Mucosa of gallbladder (tissue), 1 donor: ENCODE measurements around the gene TBC1D32. TPM values are rescaled to one million over a fixed set of nuclear protein-coding genes. Genes with fewer than 3 reads are reported as not detected.
A peak's percentile ranks its signal among the peaks of the same experiment; 100 is the strongest.
"Not testable (repeated sequence)": the region's sequence is repeated elsewhere in the genome, so short reads cannot be mapped to it uniquely, and the experiment has no call there.

Experiments used
- DNase-seq: peaks from one replicate; pipeline ENCODE4 v3.0.0-alpha.2; 2020; ENCODE audit warnings: low spot score
- total RNA-seq: library from RNA; stranded (reverse); gene quantifications from one replicate; pipeline ENCODE4 v1.2.1, GENCODE V29; 2021
- donor health status: DM: no; HTN: no; CAD: no.

Gene TBC1D32
- total RNA-seq, 1 donor from 2014 or later: 8.4 TPM

DNA sequence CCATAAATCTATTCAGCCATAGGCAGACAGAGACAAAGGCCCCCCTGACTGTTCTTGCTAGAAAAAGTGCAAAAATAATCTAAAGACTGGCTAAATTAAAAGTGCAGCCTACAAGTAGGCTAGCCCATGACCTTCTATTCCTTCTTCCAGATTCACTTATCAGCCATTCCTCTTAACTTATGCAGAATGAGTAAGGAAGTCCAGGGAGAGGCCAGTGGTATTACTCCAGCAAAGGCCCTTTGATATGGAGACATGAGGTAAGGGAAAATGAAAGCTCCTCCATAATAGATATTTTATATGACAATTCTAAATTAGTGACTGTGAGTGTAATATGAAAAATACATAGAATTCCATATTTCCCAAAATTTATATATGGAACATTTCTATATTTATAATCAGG, 199.4 kb downstream of the TBC1D32 start:
- DNase-seq: no peak

DNA sequence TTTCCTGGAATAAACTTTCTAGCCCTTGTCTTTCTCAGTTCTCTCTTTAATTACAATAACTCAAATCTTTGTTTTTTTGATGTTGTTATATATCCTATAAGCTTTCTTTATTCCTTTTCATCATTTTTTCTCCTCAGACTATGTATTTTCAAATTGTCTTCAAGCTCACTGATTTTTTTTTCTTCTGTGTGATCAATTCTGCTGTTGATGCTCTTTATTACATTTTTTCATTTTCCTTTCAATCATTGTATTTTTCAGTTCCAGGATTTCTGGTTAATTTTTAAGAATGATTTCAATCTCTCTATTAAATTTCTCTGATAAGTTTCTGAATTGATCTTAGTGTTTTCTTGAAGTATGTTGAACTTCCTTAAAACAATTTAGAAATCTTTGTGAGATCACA, 209.7 kb downstream of the TBC1D32 start:
- DNase-seq: no peak

DNA sequence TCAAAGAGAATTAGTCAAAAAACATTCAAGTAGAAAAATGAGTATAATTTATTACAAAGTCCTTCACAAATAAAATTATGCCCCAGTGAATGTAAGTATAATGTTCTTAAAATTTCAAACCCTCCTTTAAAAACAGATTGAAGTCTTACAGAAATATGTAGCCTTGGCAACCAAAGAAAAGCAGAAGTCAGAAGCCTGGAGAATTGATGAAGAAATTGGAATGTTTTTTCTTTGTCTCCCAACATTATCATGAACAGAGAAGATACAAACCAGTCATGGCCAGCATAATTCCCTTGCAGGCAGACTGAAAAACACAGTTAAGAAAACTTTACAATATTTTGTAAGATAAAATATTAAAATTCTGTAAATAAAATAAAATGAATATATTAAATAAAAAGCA, 221.9 kb downstream of the TBC1D32 start:
- DNase-seq: no peak

DNA sequence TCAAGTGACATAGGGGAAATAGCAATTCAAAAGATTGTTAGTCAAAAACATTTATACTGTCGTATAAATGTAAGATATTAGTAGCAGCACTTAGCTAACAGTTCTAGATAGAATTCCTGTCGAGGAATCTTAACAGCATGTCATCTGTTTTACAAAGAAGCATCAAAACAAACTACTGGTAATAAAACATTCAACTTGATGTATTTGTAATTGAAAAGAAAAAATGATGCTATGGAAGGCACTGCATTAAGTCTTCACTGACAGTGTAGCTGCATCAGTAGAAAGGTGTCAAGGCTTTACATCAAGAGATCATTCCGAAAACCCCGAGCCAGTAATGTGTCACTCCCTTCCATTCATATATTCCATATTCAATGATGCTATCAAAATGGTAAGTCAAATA, 223.5 kb downstream of the TBC1D32 start:
- no peak for DNase-seq

DNA sequence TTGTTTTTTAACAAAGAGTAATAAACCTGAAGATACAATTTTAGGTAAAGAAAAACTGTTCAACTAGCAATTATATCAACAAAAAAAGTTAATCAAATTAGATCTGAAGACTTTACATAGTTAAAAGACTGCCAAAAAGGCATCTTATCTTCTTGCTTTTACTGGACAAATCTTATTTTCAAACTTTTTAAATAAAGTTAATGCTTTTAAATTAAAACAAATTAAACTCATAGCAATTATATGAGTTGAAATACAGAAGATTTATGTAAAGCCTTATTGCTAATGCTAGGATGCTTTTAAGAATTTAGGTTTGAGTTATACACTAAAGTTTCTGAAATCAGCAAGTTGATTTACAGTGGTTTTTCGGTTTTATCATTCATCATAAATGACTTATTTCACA, 227.3 kb downstream of the TBC1D32 start:
- no peak for DNase-seq

DNA sequence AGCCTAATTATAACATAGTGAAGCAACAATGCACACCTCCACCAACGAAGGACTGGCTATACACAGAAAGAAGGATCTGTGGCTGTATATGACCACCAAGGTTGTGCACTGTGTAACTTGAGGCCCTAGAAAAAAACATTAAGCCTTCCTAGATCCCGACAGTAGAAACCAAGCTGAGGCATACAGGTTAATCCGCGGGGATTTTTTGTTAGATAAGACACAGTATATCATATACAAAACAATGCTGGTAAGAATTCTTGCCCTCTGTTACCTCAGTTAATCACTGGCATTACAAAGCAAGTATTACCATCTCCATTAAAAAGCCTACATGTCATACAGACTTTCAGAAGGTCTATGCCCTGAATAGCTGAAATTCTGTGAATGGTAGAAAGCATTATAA, 228.8 kb downstream of the TBC1D32 start:
- no peak for DNase-seq

DNA sequence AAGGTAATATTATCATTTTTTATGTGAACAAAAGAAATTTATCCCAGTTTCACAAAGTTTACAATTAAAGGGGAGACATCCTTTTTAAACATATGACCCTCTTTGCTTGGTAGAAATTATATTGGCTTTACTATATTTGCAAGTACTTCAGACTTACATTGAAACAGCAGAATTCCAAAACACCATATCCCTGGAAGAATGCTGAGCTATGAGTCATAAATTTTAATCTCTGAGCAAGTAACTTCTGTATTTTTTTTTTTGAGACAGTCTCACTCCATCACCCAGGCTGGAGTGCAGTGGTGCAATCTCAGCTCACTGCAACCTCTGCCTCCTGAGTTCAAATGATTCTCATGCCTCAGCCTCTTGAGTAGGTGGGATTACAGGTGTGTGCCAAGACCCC, 240.4 kb downstream of the TBC1D32 start:
- DNase-seq: no peak

DNA sequence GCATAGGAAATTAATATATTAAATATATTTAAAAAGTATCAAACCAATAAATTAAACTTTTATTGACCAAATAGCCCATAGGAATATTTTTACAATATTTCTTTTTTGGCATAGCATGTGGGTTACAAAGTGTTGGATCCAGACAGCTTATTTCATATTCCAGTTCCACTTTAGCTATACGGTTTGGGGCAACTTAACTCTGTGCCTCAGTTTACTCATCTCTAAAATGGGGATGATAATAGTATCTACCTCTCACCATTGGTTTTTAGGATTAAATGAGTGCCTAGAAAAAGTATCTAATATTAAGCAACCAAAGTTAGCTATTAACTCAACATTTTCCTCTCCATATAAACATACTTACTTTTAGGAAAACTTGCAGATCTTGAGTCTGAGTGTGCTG, 243.8 kb downstream of the TBC1D32 start:
- DNase-seq: no peak

DNA sequence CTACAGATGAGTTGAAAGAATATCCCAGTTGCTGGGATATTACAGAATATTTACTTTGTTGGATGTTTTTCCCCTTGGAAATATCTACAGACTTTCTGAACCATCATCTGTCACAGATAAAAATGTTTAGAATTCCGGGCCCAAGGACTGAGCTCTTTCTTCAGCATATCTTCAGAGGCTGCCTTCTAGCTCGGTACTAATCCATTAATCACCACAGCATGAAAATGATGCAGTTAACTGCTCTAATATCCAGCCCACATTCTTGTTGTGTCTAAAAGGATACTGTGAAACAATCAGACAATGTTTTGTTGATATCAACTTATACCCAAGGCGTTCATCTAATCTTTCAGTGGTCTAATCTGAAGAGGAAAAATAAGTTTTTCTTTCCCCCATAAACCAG, 247.4 kb downstream of the TBC1D32 start:
- DNase-seq: no peak

DNA sequence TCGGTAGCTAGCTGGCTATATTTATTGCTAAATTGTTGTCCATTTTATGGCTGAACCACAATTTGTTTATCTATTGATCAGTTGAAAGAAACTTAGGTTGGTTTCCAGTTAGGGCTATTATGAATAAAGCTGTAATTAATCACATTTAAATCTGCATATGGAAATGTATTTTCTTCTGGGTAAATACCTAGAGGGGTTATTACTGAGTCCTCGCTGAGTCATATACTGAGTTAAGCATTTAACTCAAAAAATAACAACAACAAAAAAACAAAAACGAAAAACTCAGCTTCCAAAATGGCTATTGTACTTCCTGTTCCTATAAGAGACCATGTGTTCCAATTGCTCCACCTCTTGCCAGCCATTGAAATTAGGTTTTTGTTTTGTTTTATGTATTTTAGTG, 258.2 kb downstream of the TBC1D32 start:
- DNase-seq: no peak

DNA sequence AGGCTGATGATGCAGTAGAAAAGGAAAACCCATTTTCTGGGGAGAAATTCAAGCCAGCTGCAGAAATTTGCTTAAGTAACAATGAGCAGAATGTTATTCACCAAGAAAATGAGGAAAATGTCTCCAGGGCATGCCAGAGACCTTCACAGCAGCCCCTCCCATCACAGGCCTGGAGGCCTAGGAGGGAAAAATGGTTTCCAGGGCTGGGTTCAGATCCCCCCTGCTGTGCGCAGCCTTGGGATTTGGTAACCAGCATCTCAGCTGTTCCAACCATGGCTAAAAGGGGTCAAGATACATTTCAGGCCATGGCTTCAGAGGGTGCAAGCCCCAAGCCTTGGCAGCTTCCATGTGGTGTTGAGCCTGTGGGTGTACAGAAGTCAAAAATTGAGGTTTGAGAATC, 265.5 kb downstream of the TBC1D32 start:
- not testable (repeated sequence) for DNase-seq

DNA sequence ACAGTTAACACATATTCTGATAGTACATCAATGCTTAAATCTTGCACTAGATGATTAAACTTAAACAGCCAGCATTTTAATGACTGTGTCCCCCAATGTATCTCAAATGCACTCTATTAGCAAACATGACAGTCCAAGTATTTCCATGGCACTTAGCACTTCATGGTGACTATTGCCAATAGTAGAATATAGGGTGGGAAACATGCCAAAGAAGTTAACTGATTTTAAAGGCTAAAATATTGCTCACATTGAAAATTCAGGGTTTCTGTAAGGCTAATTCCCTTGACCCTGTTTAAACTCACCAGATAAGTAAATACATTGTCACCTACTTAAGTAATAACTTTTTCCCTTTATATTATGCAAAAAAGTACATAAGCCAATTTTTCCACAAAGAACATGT, 266.9 kb downstream of the TBC1D32 start:
- no peak for DNase-seq

DNA sequence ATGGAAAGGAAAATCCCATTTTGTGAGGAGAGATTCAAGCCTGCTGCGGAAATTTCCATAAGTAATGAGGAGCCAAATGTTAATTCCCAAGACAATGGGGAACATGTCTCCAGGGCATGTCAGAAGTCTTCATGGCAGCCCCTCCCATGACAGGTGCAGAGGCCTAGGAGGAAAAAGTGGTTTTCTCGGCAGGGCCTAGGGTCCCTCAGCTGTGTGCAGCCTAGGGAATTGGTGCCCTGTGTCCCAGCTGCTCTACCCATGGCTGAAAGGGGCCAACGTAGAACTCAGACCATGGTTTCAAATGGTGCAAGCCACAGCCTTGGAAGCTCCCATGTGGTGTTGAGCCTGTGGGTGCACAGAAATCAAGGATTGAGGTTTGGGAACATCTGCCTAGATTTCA, 269.9 kb downstream of the TBC1D32 start:
- no peak for DNase-seq

DNA sequence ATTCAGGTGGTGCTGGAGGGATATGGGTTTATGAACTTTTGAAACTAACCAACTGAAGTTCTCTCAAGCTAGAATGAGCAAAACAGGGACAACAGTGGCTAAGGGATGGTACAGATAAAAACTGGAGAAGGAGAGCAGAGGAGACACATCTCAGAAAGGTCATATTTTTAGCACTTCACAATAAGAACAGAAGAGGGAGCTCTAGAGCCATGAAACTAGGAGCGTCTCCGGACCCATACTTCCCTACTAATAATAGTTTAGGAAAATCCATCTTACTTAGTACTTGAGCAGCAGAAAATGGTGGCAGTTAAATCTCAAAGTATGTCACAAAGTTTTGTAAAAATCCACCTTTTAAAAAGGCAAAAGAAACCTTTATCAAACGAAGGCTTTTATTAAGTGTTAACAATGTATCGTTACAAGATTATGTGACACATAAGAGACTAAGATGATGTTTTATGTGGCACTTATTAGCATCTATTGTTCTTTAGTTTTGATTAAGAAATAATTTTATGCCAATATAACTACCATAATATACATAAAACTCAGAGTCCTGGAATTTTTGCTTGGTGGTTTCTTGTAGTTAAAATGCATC, 278.6 kb downstream of the TBC1D32 start:
- DNase-seq: no peak

DNA sequence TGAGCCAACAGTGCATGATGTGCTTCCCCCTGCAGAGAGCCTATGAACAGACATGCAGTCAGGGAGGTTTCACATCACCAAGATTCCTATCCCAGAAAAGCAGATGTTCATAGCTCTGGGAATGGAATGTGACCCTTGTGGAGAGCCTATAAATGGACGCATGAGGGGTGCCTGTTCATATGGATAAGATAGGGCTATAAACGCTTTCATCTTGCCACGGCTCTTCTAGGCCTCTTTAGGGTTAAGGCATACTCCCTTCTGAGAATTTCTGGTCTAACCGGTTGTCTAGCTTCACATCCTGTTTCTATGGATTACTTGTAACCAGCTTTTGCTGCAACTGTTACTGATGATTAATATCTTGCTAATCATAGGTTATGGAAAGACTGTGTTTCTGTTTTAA, 285.7 kb downstream of the TBC1D32 start:
- not testable (repeated sequence) for DNase-seq

DNA sequence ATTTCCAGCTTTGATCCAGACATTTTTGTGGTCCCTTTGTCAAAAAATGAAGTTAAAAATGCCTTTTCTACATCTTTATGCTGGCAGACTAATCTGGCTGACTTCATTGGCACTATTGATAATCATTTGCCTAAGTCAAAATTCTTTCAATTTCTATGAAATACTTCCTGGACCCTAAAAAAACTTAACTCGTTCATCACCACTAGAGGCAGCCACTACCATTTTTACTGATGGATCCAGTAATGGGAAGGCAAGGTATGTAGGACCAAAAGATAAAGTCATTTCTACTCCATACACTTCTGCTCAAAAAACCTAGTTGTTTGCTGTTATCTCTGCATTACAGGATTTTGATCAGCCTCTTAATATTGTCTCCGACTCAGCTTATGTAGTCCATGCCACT, 289.4 kb downstream of the TBC1D32 start:
- not testable (repeated sequence) for DNase-seq

DNA sequence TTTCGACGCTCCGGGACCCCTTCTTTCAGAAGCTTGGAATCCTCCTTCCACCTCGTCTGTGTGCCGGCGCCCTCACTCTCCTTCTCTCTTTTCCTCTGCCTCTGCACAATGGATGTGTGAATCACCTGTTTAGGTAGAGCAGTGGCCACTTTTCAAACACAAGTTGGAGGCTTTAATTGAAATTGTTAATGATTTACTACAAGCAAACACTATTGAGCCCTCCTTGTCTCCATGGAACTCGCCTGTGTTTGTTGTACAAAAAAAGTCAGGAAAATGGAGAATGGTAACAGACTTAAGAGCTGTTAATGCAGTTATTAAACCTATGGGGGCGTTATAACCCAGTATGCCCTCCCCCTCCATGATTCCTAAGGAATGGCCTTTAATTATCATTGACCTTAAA, 290.6 kb downstream of the TBC1D32 start:
- peak; percentile 35 for DNase-seq

DNA sequence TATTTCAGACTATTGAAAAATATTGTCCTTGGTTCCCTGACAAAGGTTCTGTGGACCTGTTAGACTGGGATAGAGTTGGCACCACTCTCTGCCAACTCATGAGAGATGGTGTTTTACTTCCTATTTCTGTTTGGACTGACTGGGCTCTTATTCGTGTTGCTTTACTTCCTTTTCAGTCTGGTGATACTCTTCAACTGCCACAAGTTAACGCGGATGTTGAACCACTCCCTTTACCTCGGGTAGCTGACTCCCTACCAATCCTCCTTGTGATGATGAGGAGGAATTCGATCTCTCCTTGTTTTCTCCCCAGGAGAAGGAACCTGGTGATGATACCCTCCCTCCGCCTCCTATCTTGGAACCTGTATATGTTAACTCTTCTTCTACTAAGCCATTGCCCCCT, 291.1 kb downstream of the TBC1D32 start:
- peak; percentile 20 for DNase-seq

DNA sequence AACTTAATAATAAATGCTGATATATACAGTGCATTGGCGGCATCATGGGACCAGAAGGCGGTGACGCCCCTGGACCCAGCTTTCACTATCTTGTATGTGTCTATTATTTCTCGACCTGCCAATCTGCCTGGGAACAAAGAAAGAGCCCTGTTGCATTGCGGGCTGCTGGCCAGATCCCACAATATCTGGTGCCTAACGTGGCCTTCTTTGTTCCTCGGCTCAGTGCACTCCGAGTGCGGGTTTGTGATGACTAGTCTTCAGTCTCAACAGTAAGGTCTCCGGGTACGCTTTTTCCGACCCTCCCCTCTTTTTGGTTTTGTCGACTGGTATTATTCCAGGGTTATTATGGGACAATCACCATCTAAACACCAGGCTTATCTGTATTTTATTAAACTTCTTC, 291.5 kb downstream of the TBC1D32 start:
- no peak for DNase-seq

DNA sequence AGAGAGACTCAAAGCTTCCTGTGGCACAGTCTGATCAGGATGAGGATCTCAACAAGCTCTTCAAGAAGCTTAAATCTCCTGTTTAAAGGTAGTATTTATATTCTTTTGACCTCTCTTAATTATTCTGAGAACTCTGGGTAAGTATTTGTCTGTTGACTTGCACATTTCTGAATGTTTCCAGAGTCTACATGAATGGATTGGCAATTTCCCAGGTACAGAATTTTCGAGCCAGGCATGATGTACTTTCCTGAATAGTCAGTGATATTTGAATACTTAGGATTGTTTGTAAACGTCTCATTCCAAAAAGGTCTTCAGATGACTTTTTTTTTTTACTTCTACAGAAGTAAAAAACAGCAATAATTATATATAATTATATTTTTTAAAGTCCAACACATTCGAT, 293.4 kb downstream of the TBC1D32 start:
- no peak for DNase-seq

DNA sequence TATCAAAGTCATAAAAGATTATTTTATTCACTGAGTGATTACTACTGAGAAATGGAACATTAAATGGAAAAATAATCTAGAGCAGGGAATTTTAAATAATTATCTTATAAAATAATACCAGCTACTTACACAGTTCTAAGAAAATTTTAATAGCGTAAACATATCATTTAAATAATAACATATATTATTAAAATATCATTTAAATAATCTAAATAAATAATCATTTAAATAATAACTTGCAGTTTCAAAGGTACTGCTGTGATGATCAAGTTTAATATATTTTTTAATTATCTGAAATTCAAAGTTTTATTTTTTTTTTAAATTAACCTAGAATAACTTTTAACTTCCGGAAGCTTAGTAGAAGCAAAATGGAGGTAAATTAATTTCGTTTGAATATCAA, 301.2 kb downstream of the TBC1D32 start:
- DNase-seq: no peak

DNA sequence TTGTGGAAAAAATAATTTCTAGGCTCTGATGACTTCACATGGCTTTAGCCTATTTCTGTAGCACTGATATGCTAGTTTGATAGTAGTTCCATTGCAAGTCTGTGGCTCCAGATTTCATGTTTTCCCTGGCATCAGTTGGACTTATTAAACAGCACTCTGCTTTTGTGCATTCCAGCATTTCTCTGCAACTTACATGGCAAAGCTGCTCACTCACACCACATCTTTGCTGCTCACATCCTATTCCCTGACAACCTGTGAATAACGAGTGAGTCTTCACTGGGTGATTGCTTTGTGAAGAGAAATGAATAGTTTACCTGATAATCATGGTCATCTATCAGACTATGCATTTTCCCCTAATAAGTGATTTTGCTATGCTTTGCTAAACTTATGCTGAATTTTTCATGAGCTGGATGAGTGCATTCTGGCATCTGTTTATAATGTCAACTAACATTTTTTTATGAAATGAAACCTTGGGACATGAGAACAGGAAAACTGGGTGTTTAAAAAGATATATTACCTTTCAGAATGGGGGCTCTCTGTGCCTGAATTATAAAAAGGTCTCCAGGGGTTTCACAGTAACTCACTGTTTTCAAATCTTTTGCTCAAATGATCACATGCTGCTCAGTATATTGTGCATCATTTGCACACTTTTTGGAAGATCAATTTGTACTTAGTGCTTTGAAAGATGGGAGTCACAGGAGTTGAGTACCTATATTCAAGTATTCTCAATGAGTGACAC, 301.8 kb downstream of the TBC1D32 start:
- no peak for DNase-seq
